Measurements from ENCODE around the gene TIGD3. TPM values are rescaled to one million over a fixed set of nuclear protein-coding genes. Genes with fewer than 3 reads are reported as not detected.

TIGD3 gene
- total and polyA plus RNA-seq, 4 experiments from 2014 or later, result 0.26 to 1.1 (median 0.96) TPM; not detected in 1

DNA sequence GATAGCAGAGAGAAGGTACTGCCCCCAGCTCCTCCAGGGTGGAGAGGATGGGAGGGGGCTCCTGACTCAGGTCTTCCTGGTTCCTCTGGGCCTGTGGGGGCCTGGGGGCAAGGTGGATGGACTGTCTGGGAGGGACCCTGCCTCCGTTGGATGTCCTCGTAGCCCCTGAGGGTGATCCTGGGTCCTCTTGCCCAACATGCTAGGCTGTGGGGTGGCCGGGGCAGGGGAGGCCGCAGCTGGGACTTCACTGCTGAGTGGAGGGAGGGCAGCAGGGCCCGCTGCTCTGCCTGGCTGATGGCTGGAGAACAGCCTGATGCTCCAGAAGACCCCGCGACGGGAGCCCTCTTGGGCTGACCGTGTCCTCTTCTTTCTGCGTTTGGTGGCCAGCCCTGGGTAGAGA, 45.3 kb downstream of the TIGD3 start:
- no peak overlapping the region for H3K27ac Mint-ChIP-seq

DNA sequence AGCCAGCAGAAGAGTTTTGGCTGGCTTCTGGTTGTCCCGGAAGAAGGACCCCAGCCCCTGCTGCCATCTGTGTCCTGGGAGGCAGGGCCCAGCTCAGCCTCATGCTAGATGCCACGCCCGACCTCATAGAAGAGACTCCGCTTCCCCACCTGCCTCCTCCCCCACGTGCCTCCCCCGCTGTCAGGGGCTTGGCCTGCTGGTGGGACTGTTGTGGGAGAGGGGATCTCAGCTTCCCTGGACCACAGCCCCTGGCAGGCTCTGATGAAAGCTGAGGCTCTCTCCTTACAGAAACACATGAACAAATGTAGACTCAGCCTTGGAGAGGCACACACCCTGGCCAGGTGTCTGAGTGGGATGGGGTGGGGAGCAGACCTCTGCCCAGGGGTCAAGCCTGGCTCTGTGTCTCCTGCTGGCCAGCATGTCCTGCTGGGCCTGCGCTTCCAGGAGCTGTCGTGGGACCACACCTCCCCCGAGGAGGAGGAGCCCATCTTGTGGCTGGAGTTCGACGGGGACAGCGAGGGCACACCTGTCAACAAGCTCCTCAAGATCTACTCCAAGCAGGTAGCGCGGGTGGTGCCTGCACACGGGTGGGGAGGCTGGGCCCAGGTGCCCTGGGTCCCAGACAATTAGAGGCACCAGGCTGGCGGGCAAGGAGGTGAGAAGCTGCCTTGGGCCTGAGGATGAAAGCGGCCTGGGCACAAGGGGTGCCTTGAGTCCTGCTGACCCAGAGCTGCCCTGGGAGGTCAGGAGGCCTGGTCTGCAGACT, 45.9 kb downstream of the TIGD3 start:
- peaks cover 0 to 6% (median 2%) of the 10 kb centered on the region in 4 donors for H3K4me1 Mint-ChIP-seq
- CTCF ChIA-PET (ENCODE audit: partially characterized antibody), result no interaction called here
- peak overlapping the region in 2 of 7 donors; percentile 11 to 65 for H3K27ac Mint-ChIP-seq
- no peaks in the 10 kb centered on the region for H3K27me3 Mint-ChIP-seq
- H3K36me3 ChIP-seq (ENCODE audit: insufficient read depth, low read length), result peaks cover 45% of the 10 kb centered on the region
- H3K4me1 ChIP-seq (ENCODE audit: insufficient read depth, low read length), result no peaks in the 10 kb centered on the region
- no peaks in the 10 kb centered on the region for H3K9me3 Mint-ChIP-seq
- H3K27me3 ChIP-seq (ENCODE audit: insufficient read depth, low read length), result no peaks in the 10 kb centered on the region
- no peak overlapping the region for H3K27ac ChIP-seq (ENCODE audit: low read depth, low read length)
- H3K36me3 Mint-ChIP-seq, result peaks cover 16 to 55% of the 10 kb centered on the region in 2 donors
- POLR2A ChIA-PET (ENCODE audit: partially characterized antibody), result interaction anchor here (1.1 to 25.9 kb wide), 6 partner anchors 11 to 104 kb away, joined by 3 to 654 read pairs (median 6); partner anchors contain the start of genes FRMD8 and MALAT1
- DNase-seq, result peak in 1 of 5 donors; percentile 9
- intact Hi-C loops (cut with micrococcal nuclease), result no loop called here
- H3K4me3 Mint-ChIP-seq, result no peak overlapping the region
- no peaks in the 10 kb centered on the region for H3K9me3 ChIP-seq (ENCODE audit: control insufficient read depth in 1 of 2, low read length in 2 of 2)
- H3K4me3 ChIP-seq (ENCODE audit: low read length in 2 of 2), result no peak overlapping the region

More for the DNA sequence above, 45.3 kb downstream of the TIGD3 start:
- POLR2A ChIA-PET (ENCODE audit: partially characterized antibody), result interaction anchor here (1.3 to 25.9 kb wide), 4 partner anchors 11 to 105 kb away, joined by 5 to 654 read pairs (median 8); partner anchors contain the start of genes FRMD8 and MALAT1
- CTCF ChIA-PET (ENCODE audit: partially characterized antibody), result no interaction called here
- peaks cover 0 to 6% (median 2%) of the 10 kb centered on the region in 4 donors for H3K4me1 Mint-ChIP-seq
- Histone ChIP-seq H3K9me3 (ENCODE audit: control insufficient read depth in 1 of 2, low read length in 2 of 2) (no peaks in the 10 kb centered on the region), H3K36me3 (ENCODE audit: insufficient read depth, low read length) (peaks cover 42% of the 10 kb centered on the region), H3K4me1 (ENCODE audit: insufficient read depth, low read length) (no peaks in the 10 kb centered on the region), H3K27ac (ENCODE audit: low read depth, low read length) (no peak overlapping the region), H3K4me3 (ENCODE audit: low read length in 2 of 2) (no peak overlapping the region), H3K27me3 (ENCODE audit: insufficient read depth, low read length) (no peaks in the 10 kb centered on the region)
- peak in 1 of 5 donors; percentile 23 for DNase-seq
- no peaks in the 10 kb centered on the region for H3K27me3 Mint-ChIP-seq
- intact Hi-C loops (cut with micrococcal nuclease), result no loop called here
- H3K9me3 Mint-ChIP-seq, result no peaks in the 10 kb centered on the region
- H3K4me3 Mint-ChIP-seq, result no peak overlapping the region
- H3K36me3 Mint-ChIP-seq, result peaks cover 16 to 56% of the 10 kb centered on the region in 2 donors

DNA sequence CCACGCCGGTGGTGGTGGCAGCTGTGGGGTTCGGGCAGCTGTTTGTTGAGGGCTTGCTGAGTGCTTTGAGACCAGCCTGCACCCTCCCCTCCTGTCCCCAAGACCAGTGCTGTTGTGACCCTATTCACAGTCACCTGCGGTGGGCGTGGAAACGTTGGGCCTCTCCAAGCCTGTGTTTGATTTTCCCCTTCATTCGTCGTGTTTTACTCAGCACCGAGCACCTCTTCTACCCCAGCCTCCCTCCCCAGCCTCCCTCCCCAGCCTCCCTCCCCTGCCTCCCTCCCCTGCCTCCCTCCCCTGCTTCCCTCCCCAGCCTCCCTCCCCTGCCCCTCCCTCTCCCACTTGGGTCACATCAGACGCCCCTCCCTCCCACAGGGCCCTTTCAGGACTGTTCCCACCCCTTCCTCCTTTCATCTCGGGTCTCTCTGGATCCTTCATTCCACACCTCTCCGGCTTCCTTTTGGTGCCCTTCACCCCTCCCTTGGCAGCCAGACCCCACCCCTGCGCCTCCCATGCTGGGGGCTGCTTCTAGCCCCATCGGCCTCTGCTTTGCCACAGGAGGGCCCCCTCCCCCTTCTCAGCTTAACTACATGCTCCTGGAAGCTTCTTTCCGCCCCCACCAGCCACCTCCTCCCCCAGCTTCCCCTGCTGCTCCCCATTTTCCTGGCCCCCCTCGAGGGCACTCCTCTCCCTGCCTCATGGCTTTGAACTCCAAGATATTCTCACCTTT, 46.7 kb downstream of the TIGD3 start:
- intact Hi-C loops (cut with micrococcal nuclease), result no loop called here
- Mint-ChIP-seq H3K27me3 (no peaks in the 10 kb centered on the region), H3K36me3 (peaks cover 16 to 53% of the 10 kb centered on the region in 2 donors), H3K9me3 (no peaks in the 10 kb centered on the region), H3K27ac (peak overlapping the region in 1 of 7 donors; percentile 78), H3K4me3 (no peak overlapping the region), H3K4me1 (peaks cover 0 to 6% (median 2%) of the 10 kb centered on the region in 4 donors)
- ChIA-PET CTCF (ENCODE audit: partially characterized antibody) (no interaction called here), POLR2A (ENCODE audit: partially characterized antibody) (interaction anchor here (0.7 to 25.9 kb wide), 8 partner anchors 12 to 657 kb away, joined by 3 to 654 read pairs (median 4); partner anchors contain the start of genes FRMD8, MALAT1 and RASGRP2)
- Histone ChIP-seq H3K4me3 (ENCODE audit: low read length in 2 of 2) (no peak overlapping the region), H3K36me3 (ENCODE audit: insufficient read depth, low read length) (peaks cover 42% of the 10 kb centered on the region), H3K9me3 (ENCODE audit: control insufficient read depth in 1 of 2, low read length in 2 of 2) (no peaks in the 10 kb centered on the region), H3K27ac (ENCODE audit: low read depth, low read length) (no peak overlapping the region), H3K27me3 (ENCODE audit: insufficient read depth, low read length) (no peaks in the 10 kb centered on the region), H3K4me1 (ENCODE audit: insufficient read depth, low read length) (no peaks in the 10 kb centered on the region)
- peak in 1 of 5 donors; percentile 3 for DNase-seq

DNA sequence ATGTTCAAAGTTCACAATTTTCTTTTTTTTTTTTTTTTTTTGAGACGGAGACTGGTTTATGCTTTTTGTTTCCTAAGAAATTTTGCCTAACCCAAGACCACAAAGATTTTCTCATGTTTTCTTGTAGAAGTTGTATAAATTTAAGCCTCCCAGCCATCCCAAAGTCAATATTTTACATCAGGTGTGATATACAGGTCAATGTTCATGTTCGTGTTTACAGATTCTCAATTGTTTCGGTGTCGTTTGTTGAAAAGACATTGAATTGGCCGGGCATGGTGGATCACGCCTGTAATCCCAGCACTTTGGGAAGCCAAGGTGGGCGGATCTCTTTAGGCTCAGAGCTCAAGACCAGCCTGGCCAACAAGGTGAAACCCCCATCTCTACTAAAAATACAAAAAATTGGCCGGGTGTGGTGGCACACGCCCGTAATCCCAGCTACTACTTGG, 47.3 kb downstream of the TIGD3 start:
- Mint-ChIP-seq H3K9me3 (no peaks in the 10 kb centered on the region), H3K4me3 (no peak overlapping the region), H3K27ac (peak overlapping the region in 2 of 7 donors; percentile 68 to 78), H3K4me1 (peaks cover 0 to 6% (median 2%) of the 10 kb centered on the region in 4 donors), H3K36me3 (peaks cover 16 to 53% of the 10 kb centered on the region in 2 donors), H3K27me3 (no peaks in the 10 kb centered on the region)
- intact Hi-C loops (cut with micrococcal nuclease), result no loop called here
- ChIA-PET POLR2A (ENCODE audit: partially characterized antibody) (interaction anchor here (0.7 to 25.9 kb wide), 3 partner anchors 20 to 658 kb away, joined by 3 to 654 read pairs (median 3); partner anchors contain the start of genes MALAT1 and RASGRP2), CTCF (ENCODE audit: partially characterized antibody) (interaction anchor here (1.4 kb wide), 1 partner anchor 14 kb away, joined by 5 read pairs; no protein-coding TSS in a partner anchor)
- Histone ChIP-seq H3K4me3 (ENCODE audit: low read length in 2 of 2) (no peak overlapping the region), H3K4me1 (ENCODE audit: insufficient read depth, low read length) (no peaks in the 10 kb centered on the region), H3K27me3 (ENCODE audit: insufficient read depth, low read length) (no peaks in the 10 kb centered on the region), H3K27ac (ENCODE audit: low read depth, low read length) (no peak overlapping the region), H3K9me3 (ENCODE audit: control insufficient read depth in 1 of 2, low read length in 2 of 2) (no peaks in the 10 kb centered on the region), H3K36me3 (ENCODE audit: insufficient read depth, low read length) (peaks cover 42% of the 10 kb centered on the region)
- DNase-seq, result peak in 1 of 5 donors; percentile 0

DNA sequence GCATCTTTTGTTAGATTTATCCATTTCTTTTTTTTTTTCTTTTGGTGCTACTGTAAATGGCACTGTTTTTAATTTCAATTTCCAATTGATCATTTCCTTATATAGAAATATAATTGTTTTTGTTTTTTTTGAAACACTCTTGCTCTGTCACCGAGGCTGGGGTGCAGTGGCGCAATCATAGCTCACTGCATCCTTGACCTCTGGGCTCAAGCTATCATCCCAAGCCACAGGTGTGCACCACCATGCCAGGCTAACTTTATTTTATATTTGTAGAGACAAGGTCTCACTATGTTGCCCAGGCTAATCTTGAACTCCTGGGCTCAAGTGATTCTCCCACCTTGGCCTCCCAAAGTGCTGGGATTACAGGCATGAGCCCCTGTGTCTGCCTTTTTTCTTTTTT, 48.2 kb downstream of the TIGD3 start:
- no peaks in the 10 kb centered on the region for H3K27me3 ChIP-seq (ENCODE audit: insufficient read depth, low read length)
- H3K4me1 ChIP-seq (ENCODE audit: insufficient read depth, low read length), result no peaks in the 10 kb centered on the region
- ChIA-PET POLR2A (ENCODE audit: partially characterized antibody) (interaction anchor here (0.5 to 25.9 kb wide), 3 partner anchors 73 to 127 kb away, joined by 3 to 654 read pairs (median 3); partner anchors contain the start of gene MALAT1), CTCF (ENCODE audit: partially characterized antibody) (interaction anchor here (1.4 kb wide), 1 partner anchor 13 kb away, joined by 5 read pairs; no protein-coding TSS in a partner anchor)
- peaks cover 38% of the 10 kb centered on the region for H3K36me3 ChIP-seq (ENCODE audit: insufficient read depth, low read length)
- Mint-ChIP-seq H3K36me3 (peaks cover 10 to 48% of the 10 kb centered on the region in 2 donors), H3K4me1 (peaks cover 0 to 6% (median 1%) of the 10 kb centered on the region in 4 donors), H3K27me3 (no peaks in the 10 kb centered on the region), H3K4me3 (no peak overlapping the region), H3K27ac (peak overlapping the region in 2 of 7 donors; percentile 48 to 58), H3K9me3 (no peaks in the 10 kb centered on the region)
- intact Hi-C loops (cut with micrococcal nuclease), result no loop called here
- H3K27ac ChIP-seq (ENCODE audit: low read depth, low read length), result no peak overlapping the region
- DNase-seq, result no peak
- H3K4me3 ChIP-seq (ENCODE audit: low read length in 2 of 2), result no peak overlapping the region
- H3K9me3 ChIP-seq (ENCODE audit: control insufficient read depth in 1 of 2, low read length in 2 of 2), result no peaks in the 10 kb centered on the region

DNA sequence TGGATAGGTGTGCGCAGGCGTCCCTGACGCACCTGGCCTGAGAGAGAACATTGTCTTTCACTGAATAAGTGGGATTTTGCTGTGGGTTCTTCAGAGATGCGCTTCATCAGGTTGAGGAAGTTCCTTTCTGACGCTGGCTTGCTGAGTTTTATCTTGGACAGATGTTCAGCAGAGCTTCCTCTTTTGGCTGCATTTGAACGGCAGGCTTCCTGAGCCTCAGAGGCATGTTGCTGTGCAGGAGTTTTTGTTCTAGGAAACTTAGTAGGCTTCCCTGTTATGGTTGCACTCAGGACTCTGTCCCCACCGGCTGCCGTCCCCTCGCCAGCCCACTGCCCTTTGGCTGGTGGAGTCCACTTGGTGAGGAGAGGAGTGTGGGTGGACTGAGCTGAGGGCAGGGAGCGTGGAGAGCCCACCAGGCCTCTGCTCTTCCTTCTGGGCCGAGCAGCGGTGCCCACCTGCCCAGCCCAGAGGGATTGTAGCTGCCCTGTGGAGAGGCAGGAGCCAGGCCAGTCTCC, 49.1 kb downstream of the TIGD3 start:
- intact Hi-C loops (cut with micrococcal nuclease), result no loop called here
- Histone ChIP-seq H3K36me3 (ENCODE audit: insufficient read depth, low read length) (peaks cover 34% of the 10 kb centered on the region), H3K9me3 (ENCODE audit: control insufficient read depth in 1 of 2, low read length in 2 of 2) (no peaks in the 10 kb centered on the region), H3K27me3 (ENCODE audit: insufficient read depth, low read length) (no peaks in the 10 kb centered on the region), H3K4me3 (ENCODE audit: low read length in 2 of 2) (no peak overlapping the region), H3K4me1 (ENCODE audit: insufficient read depth, low read length) (no peaks in the 10 kb centered on the region), H3K27ac (ENCODE audit: low read depth, low read length) (no peak overlapping the region)
- no peak for DNase-seq
- peak overlapping the region in 1 of 7 donors; percentile 47 for H3K27ac Mint-ChIP-seq
- peaks cover 10 to 47% of the 10 kb centered on the region in 2 donors for H3K36me3 Mint-ChIP-seq
- no peaks in the 10 kb centered on the region for H3K9me3 Mint-ChIP-seq
- H3K4me3 Mint-ChIP-seq, result no peak overlapping the region
- CTCF ChIA-PET (ENCODE audit: partially characterized antibody), result interaction anchor here (1.1 kb wide), 1 partner anchor 105 kb away, joined by 3 read pairs; no protein-coding TSS in a partner anchor
- no peaks in the 10 kb centered on the region for H3K27me3 Mint-ChIP-seq
- POLR2A ChIA-PET (ENCODE audit: partially characterized antibody), result interaction anchor here (1.3 to 2.6 kb wide), 3 partner anchors 19 to 126 kb away, joined by 3 to 7 read pairs (median 3); partner anchors contain the start of gene NEAT1
- peaks cover 0 to 6% (median 1%) of the 10 kb centered on the region in 4 donors for H3K4me1 Mint-ChIP-seq
